ENCODE measurements around the gene DFFB.

The DFFB gene

GRCh38 chr1:3907621-3908165, 50.4 kb downstream of the DFFB start:
- TF ChIP-seq POLR2AphosphoS5 (IDR thresholded peaks at IDR 0.05; ENCODE audit: low read depth, low read length): no peak
- TF ChIP-seq TAF1 (IDR thresholded peaks at IDR 0.05; ENCODE audit: borderline replicate concordance, low read depth, low read length): no peak
- no peak for TF ChIP-seq POLR2A (IDR thresholded peaks at IDR 0.05; ENCODE audit: low read depth, low read length)
- no peak for FAIRE-seq

GRCh38 chr1:3908886-3909517, 51.7 kb downstream of the DFFB start:
- no peak for FAIRE-seq
- TF ChIP-seq TAF1 (IDR thresholded peaks at IDR 0.05; ENCODE audit: borderline replicate concordance, low read depth, low read length): no peak
- no peak for TF ChIP-seq POLR2A (IDR thresholded peaks at IDR 0.05; ENCODE audit: low read depth, low read length)
- no peak for TF ChIP-seq POLR2AphosphoS5 (IDR thresholded peaks at IDR 0.05; ENCODE audit: low read depth, low read length)
- DNase-seq (ENCODE audit: insufficient read length): no peak

More at GRCh38 chr1:3907621-3908165, 50.4 kb downstream of the DFFB start:
- DNase-seq (ENCODE audit: insufficient read length): no peak

GRCh38 chr1:3909615-3910014, 52.3 kb downstream of the DFFB start:
- FAIRE-seq: no peak
- DNase-seq (ENCODE audit: insufficient read length): no peak
- TF ChIP-seq TAF1 (IDR thresholded peaks at IDR 0.05; ENCODE audit: borderline replicate concordance, low read depth, low read length) (no peak), POLR2A (IDR thresholded peaks at IDR 0.05; ENCODE audit: low read depth, low read length) (no peak), POLR2AphosphoS5 (IDR thresholded peaks at IDR 0.05; ENCODE audit: low read depth, low read length) (no peak)

GRCh38 chr1:3910049-3910731, 52.9 kb downstream of the DFFB start:
- DNase-seq (ENCODE audit: insufficient read length) (no peak), FAIRE-seq (no peak)
- TF ChIP-seq POLR2AphosphoS5 (IDR thresholded peaks at IDR 0.05; ENCODE audit: low read depth, low read length) (no peak), POLR2A (IDR thresholded peaks at IDR 0.05; ENCODE audit: low read depth, low read length) (no peak), TAF1 (IDR thresholded peaks at IDR 0.05; ENCODE audit: borderline replicate concordance, low read depth, low read length) (no peak)

- TF ChIP-seq TAF1 (IDR thresholded peaks at IDR 0.05; ENCODE audit: borderline replicate concordance, low read depth, low read length) (no peak), POLR2A (IDR thresholded peaks at IDR 0.05; ENCODE audit: low read depth, low read length) (no peak), POLR2AphosphoS5 (IDR thresholded peaks at IDR 0.05; ENCODE audit: low read depth, low read length) (no peak)
Measured at GRCh38 chr1:3910857-3911845, 53.9 kb downstream of the DFFB start.

GRCh38 chr1:3911981-3912808, 54.9 kb downstream of the DFFB start:
- TF ChIP-seq POLR2A (IDR thresholded peaks at IDR 0.05; ENCODE audit: low read depth, low read length): no peak
- no peak for TF ChIP-seq TAF1 (IDR thresholded peaks at IDR 0.05; ENCODE audit: borderline replicate concordance, low read depth, low read length)
- no peak for TF ChIP-seq POLR2AphosphoS5 (IDR thresholded peaks at IDR 0.05; ENCODE audit: low read depth, low read length)
- DNase-seq (ENCODE audit: insufficient read length) (no peak), FAIRE-seq (no peak)

More at GRCh38 chr1:3910857-3911845, 53.9 kb downstream of the DFFB start:
- FAIRE-seq (peak; percentile 94), DNase-seq (ENCODE audit: insufficient read length) (peak; percentile 90)

GRCh38 chr1:3912809-3913685, 55.8 kb downstream of the DFFB start:
- no peak for FAIRE-seq
- no peak for DNase-seq (ENCODE audit: insufficient read length)
- TF ChIP-seq POLR2AphosphoS5 (IDR thresholded peaks at IDR 0.05; ENCODE audit: low read depth, low read length) (no peak), TAF1 (IDR thresholded peaks at IDR 0.05; ENCODE audit: borderline replicate concordance, low read depth, low read length) (no peak), POLR2A (IDR thresholded peaks at IDR 0.05; ENCODE audit: low read depth, low read length) (no peak)

- no peak for FAIRE-seq
- no peak for DNase-seq (ENCODE audit: insufficient read length)
- no peak for TF ChIP-seq POLR2AphosphoS5 (IDR thresholded peaks at IDR 0.05; ENCODE audit: low read depth, low read length)
- TF ChIP-seq POLR2A (IDR thresholded peaks at IDR 0.05; ENCODE audit: low read depth, low read length): no peak
- no peak for TF ChIP-seq TAF1 (IDR thresholded peaks at IDR 0.05; ENCODE audit: borderline replicate concordance, low read depth, low read length)
Measured at GRCh38 chr1:3914331-3914851, 57.1 kb downstream of the DFFB start.

- no peak for FAIRE-seq
- DNase-seq (ENCODE audit: insufficient read length): no peak
- TF ChIP-seq TAF1 (IDR thresholded peaks at IDR 0.05; ENCODE audit: borderline replicate concordance, low read depth, low read length) (no peak), POLR2AphosphoS5 (IDR thresholded peaks at IDR 0.05; ENCODE audit: low read depth, low read length) (no peak), POLR2A (IDR thresholded peaks at IDR 0.05; ENCODE audit: low read depth, low read length) (no peak)
Measured at GRCh38 chr1:3914911-3915310, 57.6 kb downstream of the DFFB start.
